Measurements from ENCODE around the gene NUDT15.

NUDT15 gene

GRCh38 chr13:48010698-48011097 lies 26.8 kb upstream of the NUDT15 start:
- Histone ChIP-seq H3K27me3 (ENCODE audit: control insufficient read depth, insufficient read depth, low read length) (no peaks in the 10 kb centered on the region), H3K4me3 (ENCODE audit: low read length) (no peak overlapping the region), H3K4me1 (ENCODE audit: control insufficient read depth, insufficient read depth, low read length) (peaks cover 11% of the 10 kb centered on the region)

GRCh38 chr13:48012668-48013067 lies 24.9 kb upstream of the NUDT15 start:
- Histone ChIP-seq H3K4me3 (ENCODE audit: low read length) (no peak overlapping the region), H3K9me3 (ENCODE audit: control insufficient read depth, low read length) (no peaks in the 10 kb centered on the region), H3K36me3 (ENCODE audit: control insufficient read depth, insufficient read depth, low read length) (no peaks in the 10 kb centered on the region), H3K27me3 (ENCODE audit: control insufficient read depth, insufficient read depth, low read length) (no peaks in the 10 kb centered on the region), H3K4me1 (ENCODE audit: control insufficient read depth, insufficient read depth, low read length) (peaks cover 11% of the 10 kb centered on the region), H3K9ac (ENCODE audit: low read length) (no peak overlapping the region)

More at GRCh38 chr13:48010698-48011097, 26.8 kb upstream of the NUDT15 start:
- no peaks in the 10 kb centered on the region for H3K9me3 ChIP-seq (ENCODE audit: control insufficient read depth, low read length)
- H3K36me3 ChIP-seq (ENCODE audit: control insufficient read depth, insufficient read depth, low read length) = no peaks in the 10 kb centered on the region
- no peak overlapping the region for H3K9ac ChIP-seq (ENCODE audit: low read length)

- Histone ChIP-seq H3K9ac (ENCODE audit: low read length) (no peak overlapping the region), H3K36me3 (ENCODE audit: control insufficient read depth, insufficient read depth, low read length) (no peaks in the 10 kb centered on the region), H3K4me3 (ENCODE audit: low read length) (no peak overlapping the region), H3K4me1 (ENCODE audit: control insufficient read depth, insufficient read depth, low read length) (peaks cover 14% of the 10 kb centered on the region), H3K27me3 (ENCODE audit: control insufficient read depth, insufficient read depth, low read length) (no peaks in the 10 kb centered on the region), H3K9me3 (ENCODE audit: control insufficient read depth, low read length) (no peaks in the 10 kb centered on the region)
Observed at GRCh38 chr13:48014359-48014758, 23.2 kb upstream of the NUDT15 start.

- Histone ChIP-seq H3K36me3 (ENCODE audit: control insufficient read depth, insufficient read depth, low read length) (no peaks in the 10 kb centered on the region), H3K9ac (ENCODE audit: low read length) (no peak overlapping the region), H3K4me1 (ENCODE audit: control insufficient read depth, insufficient read depth, low read length) (peaks cover 8% of the 10 kb centered on the region), H3K27me3 (ENCODE audit: control insufficient read depth, insufficient read depth, low read length) (no peaks in the 10 kb centered on the region), H3K4me3 (ENCODE audit: low read length) (no peak overlapping the region), H3K9me3 (ENCODE audit: control insufficient read depth, low read length) (no peaks in the 10 kb centered on the region)
Observed at GRCh38 chr13:48018637-48019036, 18.9 kb upstream of the NUDT15 start.

- Histone ChIP-seq H3K9me3 (ENCODE audit: control insufficient read depth, low read length) (no peaks in the 10 kb centered on the region), H3K4me1 (ENCODE audit: control insufficient read depth, insufficient read depth, low read length) (peaks cover 8% of the 10 kb centered on the region), H3K9ac (ENCODE audit: low read length) (no peak overlapping the region), H3K27me3 (ENCODE audit: control insufficient read depth, insufficient read depth, low read length) (no peaks in the 10 kb centered on the region), H3K4me3 (ENCODE audit: low read length) (no peak overlapping the region), H3K36me3 (ENCODE audit: control insufficient read depth, insufficient read depth, low read length) (no peaks in the 10 kb centered on the region)
Observed at GRCh38 chr13:48019796-48020195, 17.7 kb upstream of the NUDT15 start.

- Histone ChIP-seq H3K4me3 (ENCODE audit: low read length) (no peak overlapping the region), H3K36me3 (ENCODE audit: control insufficient read depth, insufficient read depth, low read length) (no peaks in the 10 kb centered on the region), H3K4me1 (ENCODE audit: control insufficient read depth, insufficient read depth, low read length) (no peaks in the 10 kb centered on the region), H3K9me3 (ENCODE audit: control insufficient read depth, low read length) (no peaks in the 10 kb centered on the region), H3K9ac (ENCODE audit: low read length) (no peak overlapping the region), H3K27me3 (ENCODE audit: control insufficient read depth, insufficient read depth, low read length) (no peaks in the 10 kb centered on the region)
Observed at GRCh38 chr13:48028066-48028465, 9.5 kb upstream of the NUDT15 start.

- Histone ChIP-seq H3K9ac (ENCODE audit: low read length) (no peak overlapping the region), H3K36me3 (ENCODE audit: control insufficient read depth, insufficient read depth, low read length) (no peaks in the 10 kb centered on the region), H3K4me1 (ENCODE audit: control insufficient read depth, insufficient read depth, low read length) (no peaks in the 10 kb centered on the region), H3K4me3 (ENCODE audit: low read length) (no peak overlapping the region), H3K27me3 (ENCODE audit: control insufficient read depth, insufficient read depth, low read length) (no peaks in the 10 kb centered on the region), H3K9me3 (ENCODE audit: control insufficient read depth, low read length) (no peaks in the 10 kb centered on the region)
Observed at GRCh38 chr13:48029859-48030258, 7.7 kb upstream of the NUDT15 start.

- no peak overlapping the region for H3K9ac ChIP-seq (ENCODE audit: low read length)
- H3K36me3 ChIP-seq (ENCODE audit: control insufficient read depth, insufficient read depth, low read length) = no peaks in the 10 kb centered on the region
- H3K27me3 ChIP-seq (ENCODE audit: control insufficient read depth, insufficient read depth, low read length) = no peaks in the 10 kb centered on the region
- no peaks in the 10 kb centered on the region for H3K4me1 ChIP-seq (ENCODE audit: control insufficient read depth, insufficient read depth, low read length)
- H3K4me3 ChIP-seq (ENCODE audit: low read length) = no peak overlapping the region
- no peaks in the 10 kb centered on the region for H3K9me3 ChIP-seq (ENCODE audit: control insufficient read depth, low read length)
Observed at GRCh38 chr13:48038761-48039160, 1.2 kb downstream of the NUDT15 start.

GRCh38 chr13:48040049-48040448 lies 2.5 kb downstream of the NUDT15 start:
- H3K36me3 ChIP-seq (ENCODE audit: control insufficient read depth, insufficient read depth, low read length) = no peaks in the 10 kb centered on the region
- H3K4me1 ChIP-seq (ENCODE audit: control insufficient read depth, insufficient read depth, low read length) = no peaks in the 10 kb centered on the region
- H3K27me3 ChIP-seq (ENCODE audit: control insufficient read depth, insufficient read depth, low read length) = no peaks in the 10 kb centered on the region
- H3K4me3 ChIP-seq (ENCODE audit: low read length) = no peak overlapping the region
- no peak overlapping the region for H3K9ac ChIP-seq (ENCODE audit: low read length)
- H3K9me3 ChIP-seq (ENCODE audit: control insufficient read depth, low read length) = no peaks in the 10 kb centered on the region

GRCh38 chr13:48040896-48041295 lies 3.4 kb downstream of the NUDT15 start:
- no peak overlapping the region for H3K9ac ChIP-seq (ENCODE audit: low read length)
- no peaks in the 10 kb centered on the region for H3K27me3 ChIP-seq (ENCODE audit: control insufficient read depth, insufficient read depth, low read length)
- no peak overlapping the region for H3K4me3 ChIP-seq (ENCODE audit: low read length)
- H3K9me3 ChIP-seq (ENCODE audit: control insufficient read depth, low read length) = no peaks in the 10 kb centered on the region
- H3K36me3 ChIP-seq (ENCODE audit: control insufficient read depth, insufficient read depth, low read length) = no peaks in the 10 kb centered on the region
- no peaks in the 10 kb centered on the region for H3K4me1 ChIP-seq (ENCODE audit: control insufficient read depth, insufficient read depth, low read length)

GRCh38 chr13:48042894-48043293 lies 5.4 kb downstream of the NUDT15 start:
- Histone ChIP-seq H3K36me3 (ENCODE audit: control insufficient read depth, insufficient read depth, low read length) (no peaks in the 10 kb centered on the region), H3K4me1 (ENCODE audit: control insufficient read depth, insufficient read depth, low read length) (no peaks in the 10 kb centered on the region), H3K9ac (ENCODE audit: low read length) (no peak overlapping the region), H3K27me3 (ENCODE audit: control insufficient read depth, insufficient read depth, low read length) (no peaks in the 10 kb centered on the region), H3K9me3 (ENCODE audit: control insufficient read depth, low read length) (no peaks in the 10 kb centered on the region), H3K4me3 (ENCODE audit: low read length) (no peak overlapping the region)

GRCh38 chr13:48043789-48044503 lies 6.4 kb downstream of the NUDT15 start:
- Histone ChIP-seq H3K36me3 (ENCODE audit: control insufficient read depth, insufficient read depth, low read length) (no peaks in the 10 kb centered on the region), H3K9ac (ENCODE audit: low read length) (no peak overlapping the region), H3K4me3 (ENCODE audit: low read length) (no peak overlapping the region), H3K9me3 (ENCODE audit: control insufficient read depth, low read length) (no peaks in the 10 kb centered on the region), H3K4me1 (ENCODE audit: control insufficient read depth, insufficient read depth, low read length) (no peaks in the 10 kb centered on the region), H3K27me3 (ENCODE audit: control insufficient read depth, insufficient read depth, low read length) (no peaks in the 10 kb centered on the region)

- Histone ChIP-seq H3K9ac (ENCODE audit: low read length) (no peak overlapping the region), H3K36me3 (ENCODE audit: control insufficient read depth, insufficient read depth, low read length) (no peaks in the 10 kb centered on the region), H3K9me3 (ENCODE audit: control insufficient read depth, low read length) (no peaks in the 10 kb centered on the region), H3K27me3 (ENCODE audit: control insufficient read depth, insufficient read depth, low read length) (no peaks in the 10 kb centered on the region), H3K4me1 (ENCODE audit: control insufficient read depth, insufficient read depth, low read length) (no peaks in the 10 kb centered on the region), H3K4me3 (ENCODE audit: low read length) (no peak overlapping the region)
Observed at GRCh38 chr13:48050550-48050949, 13.0 kb downstream of the NUDT15 start.
